GM20431 (cell line): ENCODE data around the gene C6orf58.

Source experiments
- in situ Hi-C: fragments of 300-500 bp; cut with MseI, MboI; formaldehyde crosslinking; loops from one replicate; pipeline ENCODE4 v1.15.0; 2020; ENCODE audit warnings: low sequenced_read_pairs; ENCODE audit not compliant: unreplicated experiment

C6orf58 gene

GRCh38 chr6:127576874-127577273 lies at the start of gene C6orf58:
TSS of gene C6orf58 (plus strand) at chr6:127577174. CDS start at chr6:127577186, 12 bp downstream.
- in situ Hi-C loops: no loop called here

GRCh38 chr6:127533011-127533410 lies 44.0 kb upstream of the C6orf58 start:
- in situ Hi-C loops: loop anchor here (10.0 kb wide), 1 partner anchor 48 kb away; no protein-coding TSS in a partner anchor

- in situ Hi-C loops: loop anchor here (10.0 kb wide), 1 partner anchor 49 kb away; no protein-coding TSS in a partner anchor
Observed at GRCh38 chr6:127533736-127534135, 43.2 kb upstream of the C6orf58 start.

- in situ Hi-C loops: loop anchor here (10.0 kb wide), 1 partner anchor 54 kb away; no protein-coding TSS in a partner anchor
Observed at GRCh38 chr6:127538750-127539264, 38.2 kb upstream of the C6orf58 start.

- in situ Hi-C loops: loop anchor here (10.0 kb wide), 1 partner anchor 54 kb away; no protein-coding TSS in a partner anchor
Observed at GRCh38 chr6:127539272-127539671, 37.7 kb upstream of the C6orf58 start.

GRCh38 chr6:127547215-127547614 lies 29.8 kb upstream of the C6orf58 start:
- in situ Hi-C loops: no loop called here

- in situ Hi-C loops: no loop called here
Observed at GRCh38 chr6:127547904-127548649, 28.9 kb upstream of the C6orf58 start.

GRCh38 chr6:127550403-127550802 lies 26.6 kb upstream of the C6orf58 start:
- in situ Hi-C loops: no loop called here

- in situ Hi-C loops: no loop called here
Observed at GRCh38 chr6:127554435-127555006, 22.5 kb upstream of the C6orf58 start.

- in situ Hi-C loops: no loop called here
Observed at GRCh38 chr6:127561660-127562059, 15.3 kb upstream of the C6orf58 start.

GRCh38 chr6:127564761-127565160 lies 12.2 kb upstream of the C6orf58 start:
- in situ Hi-C loops: no loop called here

- in situ Hi-C loops: no loop called here
Observed at GRCh38 chr6:127566119-127566518, 10.9 kb upstream of the C6orf58 start.

GRCh38 chr6:127566651-127567050 lies 10.3 kb upstream of the C6orf58 start:
- in situ Hi-C loops: no loop called here

GRCh38 chr6:127567476-127567875 lies 9.5 kb upstream of the C6orf58 start:
- in situ Hi-C loops: no loop called here

GRCh38 chr6:127570739-127571389 lies 6.1 kb upstream of the C6orf58 start:
- in situ Hi-C loops: no loop called here

- in situ Hi-C loops: no loop called here
Observed at GRCh38 chr6:127578900-127579299, 1.9 kb downstream of the C6orf58 start.

GRCh38 chr6:127581576-127581975 lies 4.6 kb downstream of the C6orf58 start:
- in situ Hi-C loops: no loop called here

- in situ Hi-C loops: no loop called here
Observed at GRCh38 chr6:127582777-127583462, 5.9 kb downstream of the C6orf58 start.

- in situ Hi-C loops: no loop called here
Observed at GRCh38 chr6:127585123-127585522, 8.1 kb downstream of the C6orf58 start.

- in situ Hi-C loops: no loop called here
Observed at GRCh38 chr6:127586372-127586771, 9.4 kb downstream of the C6orf58 start.
